B cell (primary cell): ENCODE data around the gene P2RY6.

Experiments used
- EZH2 ChIP-seq: IDR thresholded peaks from 2 replicates; pipeline ENCODE4 v1.6.1; 2012; ENCODE audit warnings: borderline replicate concordance, low read depth, mild to moderate bottlenecking, moderate library complexity, low read length; ENCODE audit not compliant: insufficient read depth, poor library complexity, severe bottlenecking
- TF ChIP-seq, protein P1 (sequence below): fragments of 200-600 bp; IDR thresholded peaks from one replicate; pipeline ENCODE4 v1.8.0; 2022; ENCODE audit warnings: antibody characterized with exemption, mild to moderate bottlenecking

DNA sequence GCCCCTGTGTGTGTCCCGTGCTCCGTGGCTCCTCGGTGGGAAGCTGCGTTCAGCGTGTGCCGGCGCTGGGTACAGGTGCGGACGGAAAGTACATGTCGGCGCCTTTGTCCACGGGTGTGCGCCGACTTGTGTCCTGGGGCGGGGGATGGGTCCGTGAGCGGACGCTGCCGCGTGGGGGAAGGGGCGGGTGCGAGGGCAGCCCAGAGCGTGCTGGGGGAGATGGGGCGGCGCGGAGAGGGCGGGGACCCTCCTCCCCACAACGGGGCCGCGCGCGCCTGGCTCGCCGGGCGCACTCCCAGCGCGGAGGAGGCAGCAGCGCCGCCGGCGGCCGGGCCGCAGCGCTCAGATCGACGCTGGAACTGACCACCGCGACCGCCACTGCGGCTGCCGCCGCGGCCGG lies 70.5 kb downstream of the P2RY6 start:
- TF ChIP-seq, protein P1, sequence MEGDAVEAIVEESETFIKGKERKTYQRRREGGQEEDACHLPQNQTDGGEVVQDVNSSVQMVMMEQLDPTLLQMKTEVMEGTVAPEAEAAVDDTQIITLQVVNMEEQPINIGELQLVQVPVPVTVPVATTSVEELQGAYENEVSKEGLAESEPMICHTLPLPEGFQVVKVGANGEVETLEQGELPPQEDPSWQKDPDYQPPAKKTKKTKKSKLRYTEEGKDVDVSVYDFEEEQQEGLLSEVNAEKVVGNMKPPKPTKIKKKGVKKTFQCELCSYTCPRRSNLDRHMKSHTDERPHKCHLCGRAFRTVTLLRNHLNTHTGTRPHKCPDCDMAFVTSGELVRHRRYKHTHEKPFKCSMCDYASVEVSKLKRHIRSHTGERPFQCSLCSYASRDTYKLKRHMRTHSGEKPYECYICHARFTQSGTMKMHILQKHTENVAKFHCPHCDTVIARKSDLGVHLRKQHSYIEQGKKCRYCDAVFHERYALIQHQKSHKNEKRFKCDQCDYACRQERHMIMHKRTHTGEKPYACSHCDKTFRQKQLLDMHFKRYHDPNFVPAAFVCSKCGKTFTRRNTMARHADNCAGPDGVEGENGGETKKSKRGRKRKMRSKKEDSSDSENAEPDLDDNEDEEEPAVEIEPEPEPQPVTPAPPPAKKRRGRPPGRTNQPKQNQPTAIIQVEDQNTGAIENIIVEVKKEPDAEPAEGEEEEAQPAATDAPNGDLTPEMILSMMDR: no peak
- no peak for TF ChIP-seq EZH2
